ENCODE results near the gene ADARB2.

DNA sequence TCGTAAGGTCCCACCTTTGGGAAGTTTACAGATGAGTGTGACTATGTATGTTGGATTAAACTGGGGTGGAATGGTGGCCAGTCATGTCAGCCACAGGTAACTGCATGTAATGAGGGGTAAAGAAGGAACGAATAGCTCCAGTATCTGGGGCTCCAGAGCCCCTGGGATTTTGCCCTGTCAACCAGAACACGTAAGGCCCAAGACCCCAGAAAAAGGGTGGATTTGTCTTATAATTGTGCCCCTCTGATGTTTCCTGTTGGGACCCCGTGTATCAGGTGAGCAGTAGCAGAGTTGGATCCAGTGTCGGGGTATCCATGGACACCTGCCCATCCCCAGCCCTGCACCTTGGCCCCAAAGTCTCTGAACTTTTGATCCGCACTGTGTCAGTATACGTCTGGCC lies 76.9 kb downstream of the ADARB2 start:
- TF ChIP-seq, protein P1, sequence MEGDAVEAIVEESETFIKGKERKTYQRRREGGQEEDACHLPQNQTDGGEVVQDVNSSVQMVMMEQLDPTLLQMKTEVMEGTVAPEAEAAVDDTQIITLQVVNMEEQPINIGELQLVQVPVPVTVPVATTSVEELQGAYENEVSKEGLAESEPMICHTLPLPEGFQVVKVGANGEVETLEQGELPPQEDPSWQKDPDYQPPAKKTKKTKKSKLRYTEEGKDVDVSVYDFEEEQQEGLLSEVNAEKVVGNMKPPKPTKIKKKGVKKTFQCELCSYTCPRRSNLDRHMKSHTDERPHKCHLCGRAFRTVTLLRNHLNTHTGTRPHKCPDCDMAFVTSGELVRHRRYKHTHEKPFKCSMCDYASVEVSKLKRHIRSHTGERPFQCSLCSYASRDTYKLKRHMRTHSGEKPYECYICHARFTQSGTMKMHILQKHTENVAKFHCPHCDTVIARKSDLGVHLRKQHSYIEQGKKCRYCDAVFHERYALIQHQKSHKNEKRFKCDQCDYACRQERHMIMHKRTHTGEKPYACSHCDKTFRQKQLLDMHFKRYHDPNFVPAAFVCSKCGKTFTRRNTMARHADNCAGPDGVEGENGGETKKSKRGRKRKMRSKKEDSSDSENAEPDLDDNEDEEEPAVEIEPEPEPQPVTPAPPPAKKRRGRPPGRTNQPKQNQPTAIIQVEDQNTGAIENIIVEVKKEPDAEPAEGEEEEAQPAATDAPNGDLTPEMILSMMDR (IDR thresholded peaks at IDR 0.05), result no peak
- no peak for TF ChIP-seq POLR2A (IDR thresholded peaks at IDR 0.05)
